Esophagus (tissue), 2 donors: ENCODE data around the gene ILKAP. TPM values are rescaled to one million over a fixed set of nuclear protein-coding genes. Genes with fewer than 3 reads are reported as not detected.

Source experiments
- H3K27ac ChIP-seq, 2 donors: one replicate each; pipeline ENCODE4 v1.5.1; 2013; ENCODE audit warnings: low read depth in 2 of 2, mild to moderate bottlenecking in 2 of 2, inconsistent platforms in 1 of 2, low read length in 1 of 2, moderate library complexity in 1 of 2
- H3K27me3 ChIP-seq, 2 donors: one replicate each; pipeline ENCODE4 v1.6.1; 2013; ENCODE audit warnings: low read length in 2 of 2, control low read depth in 1 of 2, mild to moderate bottlenecking in 1 of 2; ENCODE audit not compliant: insufficient read depth in 2 of 2, control insufficient read depth in 1 of 2
- H3K36me3 ChIP-seq, 2 donors: one replicate each; pipeline ENCODE4 v1.6.1; 2013; ENCODE audit warnings: low read length in 1 of 2; ENCODE audit not compliant: control insufficient read depth in 2 of 2, insufficient read depth in 2 of 2
- H3K4me1 ChIP-seq, 2 donors: one replicate each; pipeline ENCODE4 v1.6.1; 2013; ENCODE audit warnings: low read length in 1 of 2; ENCODE audit not compliant: control insufficient read depth in 2 of 2, insufficient read depth in 2 of 2
- H3K4me3 ChIP-seq, 2 donors: one replicate each; pipeline ENCODE4 v1.5.1; 2013; ENCODE audit warnings: low read length in 2 of 2, mild to moderate bottlenecking in 2 of 2, low read depth in 1 of 2, moderate library complexity in 1 of 2
- H3K9me3 ChIP-seq, 2 donors: one replicate each; pipeline ENCODE4 v1.6.1; 2013; ENCODE audit warnings: mild to moderate bottlenecking in 2 of 2, low read depth in 1 of 2, low read length in 1 of 2, moderate library complexity in 1 of 2; ENCODE audit not compliant: control insufficient read depth in 2 of 2, insufficient read depth in 1 of 2
- WGBS, 2 donors: extraction: QIAGEN DNeasy Blood & Tissue Kit; methylation state at CpG; one replicate each; pipeline ENCODE4 v1.1.7; 2013; 5-methylcytosine and 5-hydroxymethylcytosine counted together
- polyA plus RNA-seq, 2 donors: library from polyadenylated mRNA; stranded (reverse); fragments of 200-250 nt; gene quantifications; one replicate each; pipeline ENCODE4 v1.2.3, GENCODE V29; 2013
- donor health status: healthy with polysubstance abuse.
- donor health status: Bipolar disorder and iron deficiency.

ILKAP gene
- polyA plus RNA-seq, 2 donors = 36.7 to 41.4 TPM

DNA sequence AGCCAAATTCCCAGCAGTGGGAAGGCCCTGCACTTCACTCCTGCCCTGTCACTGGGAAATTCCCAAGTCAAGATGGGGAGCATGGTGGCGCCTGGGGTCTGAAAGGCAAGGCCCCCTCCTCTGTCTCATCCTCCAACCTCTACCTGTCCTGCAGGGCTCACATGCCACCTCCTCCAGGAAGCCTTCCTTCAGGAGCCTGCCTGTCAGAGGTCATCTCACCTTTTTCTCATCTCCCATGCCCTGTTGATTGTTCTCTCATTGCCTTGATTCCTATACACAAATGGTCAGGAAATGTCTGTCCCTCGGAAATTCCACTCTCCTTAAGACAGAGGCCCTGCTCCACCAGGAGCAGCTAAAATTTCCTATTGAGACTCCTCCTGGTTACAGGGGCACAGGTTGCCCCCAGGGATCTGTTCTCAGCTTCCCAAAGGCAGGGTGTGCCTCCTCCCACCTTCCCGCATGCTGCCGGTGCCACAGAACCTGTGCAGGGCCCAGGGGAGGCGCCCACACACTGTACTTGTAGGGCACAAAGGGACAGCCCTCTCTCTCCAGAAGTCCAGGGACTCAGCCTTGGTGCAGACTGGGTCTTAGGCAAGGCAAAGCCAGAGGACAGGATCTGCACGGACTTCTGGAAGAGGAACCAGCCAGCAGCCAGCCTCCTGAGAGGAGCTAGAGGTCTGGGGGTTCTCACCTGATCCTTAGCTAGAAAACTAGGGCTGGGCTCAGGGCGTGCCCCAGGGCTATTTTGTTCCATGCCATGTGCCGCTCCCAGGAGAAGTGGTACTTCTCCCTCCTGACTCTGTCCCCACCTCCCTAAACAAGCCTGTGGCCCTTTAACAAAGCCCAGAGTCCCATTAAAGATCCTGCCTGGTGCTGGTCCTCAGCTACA is 23.4 kb upstream of the ILKAP start:
- no peaks in the 10 kb centered on the region for H3K36me3 ChIP-seq
- no peak overlapping the region for H3K27ac ChIP-seq
- WGBS, 2 donors = 79 to 89% methylated on average over 8 of the region's 8 CpGs
- no peak overlapping the region for H3K4me3 ChIP-seq
- H3K9me3 ChIP-seq = no peaks in the 10 kb centered on the region
- no peaks in the 10 kb centered on the region for H3K27me3 ChIP-seq
- H3K4me1 ChIP-seq = peaks cover 3 to 4% of the 10 kb centered on the region in 2 donors

DNA sequence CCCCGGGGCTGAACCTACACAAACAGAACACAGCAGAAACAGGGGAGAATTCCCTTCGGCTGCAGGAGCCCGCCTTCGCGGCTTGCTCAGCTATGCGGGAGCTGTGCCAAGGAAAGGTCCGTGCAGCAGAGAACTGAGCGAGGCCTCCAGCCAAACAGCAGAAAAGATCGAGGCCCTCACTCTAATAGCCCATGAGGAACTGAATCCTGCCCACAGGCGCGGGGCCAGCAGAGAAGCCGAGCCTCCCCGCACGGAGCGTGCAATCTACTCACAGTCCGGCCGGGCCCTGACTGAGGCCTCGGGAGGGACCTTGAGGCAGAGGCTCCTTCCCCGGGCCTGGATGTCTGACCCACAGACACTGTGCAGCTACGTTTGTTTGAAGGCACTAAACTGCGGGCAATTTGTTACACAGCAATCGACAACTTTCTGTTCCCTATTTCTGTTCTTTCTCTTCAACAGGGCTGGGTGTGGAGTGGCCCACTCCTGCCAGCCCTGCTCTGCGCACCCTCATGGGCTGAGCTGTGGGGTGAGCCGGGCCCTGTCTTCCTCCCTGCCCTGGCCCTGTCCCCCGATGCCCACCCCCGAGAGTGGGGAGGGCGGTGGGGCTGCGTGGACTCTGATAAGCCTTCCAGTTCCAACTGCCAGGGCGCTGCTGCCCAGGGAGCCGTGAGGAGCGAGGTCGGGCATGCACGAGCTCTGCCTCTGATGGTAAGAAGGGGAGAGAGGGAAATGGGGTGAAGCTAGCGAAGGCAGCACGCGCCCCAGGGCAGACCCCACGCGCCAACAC is 22.6 kb upstream of the ILKAP start:
- Histone ChIP-seq H3K27me3 (no peaks in the 10 kb centered on the region), H3K4me3 (no peak overlapping the region)
- 74 to 86% methylated on average over 38 of the region's 38 CpGs for WGBS, 2 donors

DNA sequence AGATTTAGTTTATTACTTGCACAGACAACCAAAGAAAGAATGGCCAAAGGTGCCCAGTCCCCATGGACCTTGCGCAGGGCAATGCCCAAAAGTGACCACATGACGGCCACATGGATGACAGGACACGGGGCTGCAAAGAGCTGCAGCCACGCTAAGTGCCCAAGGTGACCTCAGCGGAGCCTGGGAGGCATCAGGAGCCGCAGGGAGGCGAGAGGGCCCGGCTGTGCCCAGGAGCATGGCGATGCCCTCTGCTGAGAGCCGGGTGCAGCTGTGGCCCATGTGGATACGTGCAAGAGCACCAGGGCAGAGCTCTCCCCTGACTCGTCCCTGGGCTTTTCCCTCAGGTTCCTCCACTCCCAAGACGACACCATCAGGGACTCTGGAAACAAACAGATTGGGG is 21.6 kb upstream of the ILKAP start:
- Histone ChIP-seq H3K27ac (no peak overlapping the region), H3K36me3 (no peaks in the 10 kb centered on the region), H3K27me3 (no peaks in the 10 kb centered on the region), H3K4me3 (no peak overlapping the region), H3K9me3 (no peaks in the 10 kb centered on the region), H3K4me1 (peaks cover 0 to 4% of the 10 kb centered on the region in 2 donors)
- 89 to 92% methylated on average over 13 of the region's 13 CpGs for WGBS, 2 donors

More for the DNA sequence above, 22.6 kb upstream of the ILKAP start:
- no peak overlapping the region for H3K27ac ChIP-seq
- no peaks in the 10 kb centered on the region for H3K9me3 ChIP-seq
- peaks cover under 1 to 4% of the 10 kb centered on the region in 2 donors for H3K4me1 ChIP-seq
- no peaks in the 10 kb centered on the region for H3K36me3 ChIP-seq

DNA sequence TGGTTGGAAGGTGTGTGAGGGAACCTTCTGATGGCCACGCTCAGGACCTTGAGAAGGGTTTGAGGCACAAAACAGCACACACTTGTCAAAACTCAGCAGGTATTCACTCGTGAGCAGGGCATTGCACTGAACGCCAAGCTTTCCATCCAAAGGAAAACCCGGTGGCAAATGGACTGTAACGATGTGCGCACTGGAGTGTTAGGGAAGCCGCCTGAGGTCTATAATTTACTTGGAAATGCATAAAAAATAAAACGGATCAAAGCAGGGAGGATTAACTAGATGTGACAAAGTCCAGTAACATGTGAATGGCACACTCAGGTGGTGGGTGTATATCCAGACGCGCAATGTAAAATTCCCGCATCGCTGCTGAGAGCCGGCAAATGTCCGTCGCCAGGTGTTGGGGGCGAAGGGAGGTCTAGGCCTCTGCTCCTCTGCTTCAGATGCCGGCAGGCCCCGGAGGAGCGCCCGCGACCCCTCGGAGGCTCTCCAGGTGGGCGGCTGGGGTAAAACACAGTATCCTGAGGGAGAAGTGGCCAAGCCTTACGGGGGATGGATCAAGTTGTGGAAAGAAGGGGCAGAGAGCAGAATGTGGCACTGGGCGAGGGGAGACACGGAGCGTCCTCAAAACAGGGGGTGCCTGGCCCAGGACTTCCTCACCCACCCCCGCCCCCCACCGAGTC is 21.0 kb upstream of the ILKAP start:
- Histone ChIP-seq H3K27ac (no peak overlapping the region), H3K4me1 (peaks cover 0 to 4% of the 10 kb centered on the region in 2 donors), H3K36me3 (no peaks in the 10 kb centered on the region), H3K27me3 (no peaks in the 10 kb centered on the region), H3K4me3 (no peak overlapping the region), H3K9me3 (no peaks in the 10 kb centered on the region)
- WGBS, 2 donors = 94 to 95% methylated on average over 29 of the region's 29 CpGs

DNA sequence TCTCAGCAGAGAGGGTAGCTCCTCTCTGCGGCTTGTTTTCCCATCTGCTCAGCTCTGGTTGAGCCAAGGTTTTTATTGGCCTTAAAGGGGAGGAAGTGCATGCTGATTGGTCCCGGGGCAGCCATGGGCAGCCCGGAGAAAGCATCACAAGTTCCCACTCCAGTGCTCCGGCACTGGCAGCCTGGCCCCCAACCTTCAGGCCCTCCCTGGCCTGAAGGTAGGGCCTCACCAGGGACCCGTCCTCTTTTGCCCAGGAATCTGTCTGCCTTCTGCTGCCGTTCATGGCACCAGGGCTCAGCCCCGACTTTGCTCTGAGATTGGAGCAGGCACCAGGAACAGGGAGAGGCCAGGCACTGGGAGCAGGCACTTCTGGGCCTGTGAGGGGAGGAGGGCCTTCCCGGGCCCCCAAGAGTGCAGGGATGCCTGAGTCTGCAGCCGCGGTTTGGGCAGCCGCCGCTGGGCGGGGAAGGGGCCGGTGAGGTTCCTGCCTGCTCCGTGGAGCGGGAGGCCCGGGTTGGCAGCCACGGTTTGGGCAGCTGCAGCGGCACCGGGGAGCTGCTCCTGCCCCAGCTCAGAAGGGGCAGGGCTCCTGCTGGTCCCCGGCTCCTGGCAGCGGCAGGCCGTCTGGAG is 17.5 kb upstream of the ILKAP start:
- Histone ChIP-seq H3K4me3 (no peak overlapping the region), H3K27ac (no peak overlapping the region), H3K9me3 (no peaks in the 10 kb centered on the region), H3K36me3 (no peaks in the 10 kb centered on the region), H3K4me1 (no peaks in the 10 kb centered on the region), H3K27me3 (no peaks in the 10 kb centered on the region)
- 74 to 79% methylated on average over 22 to 23 of the region's 23 CpGs for WGBS, 2 donors

DNA sequence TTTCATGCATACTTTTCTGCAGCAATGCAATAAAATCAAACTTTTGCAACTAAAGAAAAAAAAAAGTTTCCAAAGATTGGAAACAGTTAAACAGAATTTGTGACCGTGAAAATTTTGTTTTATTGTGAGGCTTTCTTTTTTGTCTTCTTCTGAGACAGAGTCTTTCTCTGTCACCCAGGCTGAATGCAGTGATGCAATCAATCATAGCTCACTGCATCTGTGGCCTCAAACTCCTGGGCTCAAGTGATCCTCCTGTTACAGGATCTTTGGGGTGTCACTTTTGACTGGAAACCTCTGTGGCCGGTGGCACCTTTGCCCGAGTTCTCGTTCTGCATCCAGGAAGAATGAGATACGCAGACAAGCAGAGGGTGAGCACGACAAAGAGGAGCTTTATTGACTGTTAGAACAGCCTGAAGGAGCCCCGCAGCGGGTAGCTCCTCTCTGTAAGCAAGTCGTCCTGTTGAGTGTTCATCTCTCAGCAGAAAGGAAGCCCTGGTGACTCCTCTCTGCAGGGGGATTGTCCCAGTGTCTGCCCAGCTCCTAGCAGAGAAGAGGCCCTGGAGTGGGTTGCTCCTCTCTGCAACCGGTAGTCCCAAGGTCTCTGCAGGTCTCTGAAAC is 16.9 kb upstream of the ILKAP start:
- Histone ChIP-seq H3K4me1 (no peaks in the 10 kb centered on the region), H3K4me3 (no peak overlapping the region), H3K27ac (no peak overlapping the region), H3K27me3 (no peaks in the 10 kb centered on the region), H3K9me3 (no peaks in the 10 kb centered on the region), H3K36me3 (no peaks in the 10 kb centered on the region)
- WGBS, 2 donors = 76 to 83% methylated on average over 10 of the region's 10 CpGs

DNA sequence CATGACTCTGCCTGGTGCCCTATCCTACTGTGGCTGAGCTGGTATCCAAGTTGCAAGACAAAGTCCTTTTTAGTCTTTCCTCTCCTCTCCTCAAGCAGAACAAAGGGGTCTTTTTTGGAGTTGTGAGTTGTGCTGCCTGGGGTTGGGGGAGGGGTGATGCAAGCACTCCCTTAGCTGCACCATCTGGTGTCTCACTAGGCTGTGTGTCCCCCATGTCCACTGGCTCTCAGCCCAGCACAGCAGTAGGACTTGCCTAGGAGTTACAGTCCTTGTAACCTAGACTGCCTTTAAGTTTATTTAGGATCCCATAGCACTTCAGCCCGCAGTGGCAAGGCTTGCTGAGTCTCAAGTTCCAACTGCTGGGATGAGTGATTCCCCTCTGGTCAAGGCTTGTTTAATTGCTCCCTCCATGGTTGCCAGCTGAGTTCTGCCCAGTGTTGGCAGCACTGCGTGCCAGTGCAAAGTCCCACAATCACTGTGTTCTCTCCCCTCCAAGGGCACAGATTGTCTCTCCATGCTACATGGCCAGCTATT is 13.2 kb upstream of the ILKAP start:
- no peaks in the 10 kb centered on the region for H3K36me3 ChIP-seq
- H3K27me3 ChIP-seq = no peaks in the 10 kb centered on the region
- 71 to 84% methylated on average over 2 of the region's 2 CpGs for WGBS, 2 donors
- H3K9me3 ChIP-seq = no peaks in the 10 kb centered on the region
- no peak overlapping the region for H3K4me3 ChIP-seq
- H3K27ac ChIP-seq = no peak overlapping the region
- no peaks in the 10 kb centered on the region for H3K4me1 ChIP-seq

DNA sequence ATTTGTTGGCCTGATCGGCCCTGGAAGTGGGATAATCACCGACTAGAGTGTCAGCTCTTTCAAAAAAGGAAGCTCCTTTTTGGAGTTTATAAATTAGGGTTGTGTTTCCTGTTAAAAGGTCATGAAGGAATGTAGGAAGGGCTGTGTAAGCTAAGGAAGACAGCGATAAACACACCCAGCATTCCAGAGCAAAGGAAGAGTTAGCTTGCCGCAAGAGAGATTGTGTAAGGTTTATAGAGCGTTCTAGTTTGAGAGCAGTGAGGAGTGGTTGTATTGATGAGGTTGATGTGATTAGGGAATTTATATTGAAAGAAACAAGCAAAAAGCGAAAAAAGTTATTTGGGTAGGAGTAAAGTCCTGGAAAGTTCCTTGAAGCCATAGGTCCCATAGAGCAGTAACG is 3.5 kb upstream of the ILKAP start:
- peaks cover 2% of the 10 kb centered on the region in 2 donors for H3K4me1 ChIP-seq
- H3K27me3 ChIP-seq = no peaks in the 10 kb centered on the region
- H3K4me3 ChIP-seq = no peak overlapping the region
- no peak overlapping the region for H3K27ac ChIP-seq
- 78 to 86% methylated on average over 7 of the region's 7 CpGs for WGBS, 2 donors
- H3K9me3 ChIP-seq = no peaks in the 10 kb centered on the region
- H3K36me3 ChIP-seq = no peaks in the 10 kb centered on the region
